Parathyroid adenoma (tissue), 2 donors: ENCODE results near the gene SUN5.

Source experiments
- H2AFZ ChIP-seq: fragments of 300-600 bp; sonication (generic); one replicate; pipeline ENCODE4 v1.7.0; 2017; ENCODE audit warnings: antibody characterized with exemption, mild to moderate bottlenecking
- H3K27ac ChIP-seq: fragments of 300-600 bp; sonication (generic); one replicate; pipeline ENCODE4 v1.7.0; 2017
- H3K27me3 ChIP-seq: fragments of 300-600 bp; sonication (generic); one replicate; pipeline ENCODE4 v1.7.0; 2017; ENCODE audit warnings: low read length; ENCODE audit not compliant: control insufficient read depth, insufficient read depth
- H3K36me3 ChIP-seq: fragments of 300-600 bp; sonication (generic); one replicate; pipeline ENCODE4 v1.7.0; 2017; ENCODE audit warnings: low read length; ENCODE audit not compliant: control insufficient read depth, insufficient read depth
- H3K4me1 ChIP-seq: fragments of 300-600 bp; sonication (generic); one replicate; pipeline ENCODE4 v1.7.0; 2017; ENCODE audit warnings: control low read depth
- H3K4me2 ChIP-seq: fragments of 300-600 bp; sonication (generic); one replicate; pipeline ENCODE4 v1.7.0; 2017; ENCODE audit warnings: low read length
- H3K4me3 ChIP-seq: fragments of 300-600 bp; sonication (generic); one replicate; pipeline ENCODE4 v1.7.0; 2017; ENCODE audit warnings: low read depth, low read length
- H3K79me2 ChIP-seq: fragments of 300-600 bp; sonication (generic); one replicate; pipeline ENCODE4 v1.7.0; 2017; ENCODE audit warnings: control low read depth
- H3K9ac ChIP-seq: fragments of 300-600 bp; sonication (generic); one replicate; pipeline ENCODE4 v1.7.0; 2017; ENCODE audit warnings: mild to moderate bottlenecking
- H3K9me3 ChIP-seq: fragments of 300-600 bp; sonication (generic); one replicate; pipeline ENCODE4 v1.7.0; 2017; ENCODE audit warnings: low read length; ENCODE audit not compliant: control insufficient read depth
- CTCF ChIP-seq: fragments of 300-600 bp; sonication (generic); IDR thresholded peaks from one replicate; pipeline ENCODE4 v1.7.0; 2017; ENCODE audit warnings: antibody characterized with exemption, mild to moderate bottlenecking
- donor health status: primary hyperparathyroidism.

The SUN5 gene

DNA sequence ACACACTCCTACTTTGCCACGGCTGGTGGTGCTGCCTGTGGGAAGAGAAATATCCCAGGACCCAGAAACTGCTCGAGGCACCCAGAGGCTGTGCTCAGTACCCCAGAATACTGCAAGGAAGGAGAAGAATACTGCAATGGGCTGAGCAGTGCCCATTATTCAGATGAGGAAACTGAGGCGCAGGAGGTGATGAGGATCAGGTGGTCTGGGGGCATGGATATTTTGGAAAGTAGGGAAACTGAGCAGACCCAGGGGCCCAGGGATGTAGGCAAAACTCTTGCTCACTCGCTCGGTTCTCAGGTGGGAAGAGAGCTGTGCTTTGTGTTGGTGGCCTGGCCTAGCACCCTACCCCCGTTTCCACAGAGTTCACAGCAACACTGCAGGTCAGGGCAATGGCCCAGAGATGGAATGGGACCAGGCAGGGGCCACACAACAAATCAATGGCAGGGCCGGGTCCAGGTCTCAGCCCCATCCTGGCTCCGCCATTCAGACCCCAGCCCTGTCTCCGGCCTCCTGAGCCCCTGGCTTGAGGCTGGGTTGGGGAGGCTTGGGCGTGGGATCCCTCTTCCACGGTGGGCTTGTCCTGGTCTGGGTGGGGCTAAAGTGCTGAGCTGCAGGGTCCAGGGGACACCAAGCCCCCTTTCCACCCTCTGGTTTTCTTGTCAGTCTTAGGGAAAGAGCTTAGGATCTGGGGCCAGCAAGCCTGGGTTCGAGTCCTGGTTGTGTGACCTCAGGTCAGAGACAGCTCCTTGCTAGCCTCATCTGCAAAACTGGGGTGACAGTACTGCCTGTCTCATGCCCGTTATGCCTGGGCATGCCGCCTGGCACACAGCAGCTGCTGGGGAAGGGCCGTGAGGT, 33.9 kb downstream of the SUN5 start:
- Histone ChIP-seq H3K4me3 (no peak overlapping the region), H3K9me3 (no peaks in the 10 kb centered on the region), H3K4me1 (no peaks in the 10 kb centered on the region), H3K79me2 (no peaks in the 10 kb centered on the region), H3K4me2 (no peak overlapping the region), H3K9ac (no peak overlapping the region), H3K27ac (no peak overlapping the region), H3K36me3 (no peaks in the 10 kb centered on the region), H2AFZ (no peak overlapping the region), H3K27me3 (no peaks in the 10 kb centered on the region)
- TF ChIP-seq CTCF = no peak

DNA sequence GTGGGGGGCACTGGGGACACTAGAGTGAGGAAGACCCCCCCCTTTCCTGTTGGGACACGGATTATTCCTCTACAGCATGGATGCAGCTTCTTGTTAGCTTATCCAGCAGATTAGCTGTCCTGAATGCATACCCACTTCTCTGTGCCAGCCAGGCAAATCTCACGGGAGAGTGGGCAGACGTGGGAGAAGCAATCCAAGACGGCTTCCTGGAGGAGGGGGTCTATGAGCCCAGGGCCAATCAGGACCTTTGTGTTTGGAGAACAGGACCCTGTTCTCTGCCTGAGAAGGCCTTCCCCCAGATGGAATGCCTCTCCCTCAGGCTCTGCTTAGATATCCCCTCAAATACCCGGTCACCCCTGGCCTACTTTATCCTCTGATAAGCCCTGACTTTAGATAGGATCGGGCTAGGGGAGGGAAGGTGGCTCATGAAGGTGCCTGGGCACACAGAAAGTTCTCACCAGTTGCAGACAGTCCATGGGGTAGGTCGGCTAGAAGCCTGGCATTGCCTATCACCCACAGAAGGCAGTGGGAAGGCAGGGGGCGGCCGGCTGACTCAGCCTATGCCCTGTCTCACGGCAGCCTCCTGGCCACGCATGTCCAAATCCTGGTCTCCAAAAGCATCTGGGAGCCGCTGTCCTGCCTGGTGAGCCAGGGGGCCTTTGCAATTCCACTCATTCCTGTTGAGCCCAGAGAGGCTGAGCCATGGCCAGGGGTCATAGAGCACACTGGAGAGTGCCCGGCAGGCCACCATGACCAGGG, 34.7 kb downstream of the SUN5 start:
- Histone ChIP-seq H3K36me3 (no peaks in the 10 kb centered on the region), H3K4me1 (no peaks in the 10 kb centered on the region), H3K9ac (no peak overlapping the region), H3K27ac (no peak overlapping the region), H3K4me3 (no peak overlapping the region), H3K4me2 (no peak overlapping the region), H3K9me3 (no peaks in the 10 kb centered on the region), H3K79me2 (no peaks in the 10 kb centered on the region), H3K27me3 (no peaks in the 10 kb centered on the region), H2AFZ (no peak overlapping the region)
- no peak for TF ChIP-seq CTCF

DNA sequence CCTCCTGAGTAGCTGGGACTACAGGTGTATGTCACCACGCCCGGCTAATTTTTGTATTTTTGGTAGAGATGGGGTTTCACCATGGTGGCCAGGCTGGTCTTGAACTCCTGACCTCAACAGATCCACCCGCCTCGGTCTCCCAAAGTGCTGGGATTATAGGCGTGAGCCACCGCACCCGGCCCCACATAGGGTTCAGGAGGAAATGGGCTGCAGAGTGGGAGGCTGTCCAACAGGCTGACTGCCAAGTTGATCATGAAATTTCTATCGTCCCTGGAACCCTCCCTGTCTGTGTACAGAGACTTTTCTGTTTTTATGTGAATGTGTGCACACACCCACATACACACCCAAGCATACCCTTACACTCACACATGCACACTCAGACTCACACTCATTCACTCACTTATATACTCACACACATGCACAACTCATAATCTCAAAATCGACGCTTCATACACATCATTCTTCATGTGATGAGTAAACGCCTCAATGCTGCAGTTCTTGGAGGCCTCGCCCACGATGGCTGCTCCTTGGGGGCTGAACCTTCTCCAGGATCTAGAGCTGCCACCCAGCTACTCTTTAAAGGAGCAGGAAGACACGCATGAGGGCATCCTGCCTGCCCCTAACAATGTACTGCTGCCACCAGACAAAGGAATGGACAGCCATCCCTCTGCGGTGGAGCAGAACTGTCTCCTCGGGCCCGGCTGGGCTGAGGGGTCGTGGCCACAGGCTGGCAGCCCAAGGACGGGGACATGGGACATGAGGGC, 35.6 kb downstream of the SUN5 start:
- Histone ChIP-seq H3K79me2 (no peaks in the 10 kb centered on the region), H2AFZ (no peak overlapping the region), H3K4me1 (no peaks in the 10 kb centered on the region), H3K9ac (no peak overlapping the region), H3K27ac (no peak overlapping the region), H3K9me3 (no peaks in the 10 kb centered on the region), H3K36me3 (no peaks in the 10 kb centered on the region), H3K27me3 (no peaks in the 10 kb centered on the region), H3K4me3 (no peak overlapping the region), H3K4me2 (no peak overlapping the region)
- TF ChIP-seq CTCF = no peak

GRCh38 chr20:32967961-32968457, 36.2 kb downstream of the SUN5 start:
- Histone ChIP-seq H3K36me3 (no peaks in the 10 kb centered on the region), H3K27me3 (no peaks in the 10 kb centered on the region), H3K27ac (no peak overlapping the region), H3K4me3 (no peak overlapping the region), H3K9ac (no peak overlapping the region), H3K4me2 (no peak overlapping the region), H3K79me2 (no peaks in the 10 kb centered on the region), H3K4me1 (no peaks in the 10 kb centered on the region), H2AFZ (no peak overlapping the region), H3K9me3 (no peaks in the 10 kb centered on the region)
- no peak for TF ChIP-seq CTCF
